Mammary epithelial cell (primary cell): Measurements from ENCODE around the gene GNAT2.

ENCODE experiments used
- CTCF ChIP-seq, 2 donors: IDR thresholded peaks in 1 of 2; conservative IDR thresholded peaks in 1 of 2; 2 replicates each; pipeline ENCODE4 v1.5.1; 2011 to 2012; ENCODE audit warnings: inconsistent platforms in 2 of 2, low read length in 2 of 2, mild to moderate bottlenecking in 2 of 2, control low read depth in 1 of 2, low read depth in 1 of 2; ENCODE audit not compliant: insufficient read depth in 1 of 2; ENCODE audit errors: extremely low read depth in 1 of 2
- EZH2 ChIP-seq: IDR thresholded peaks from 2 replicates; pipeline ENCODE4 v1.6.1; 2012; ENCODE audit warnings: low read length, inconsistent platforms, borderline replicate concordance

GRCh38 chr1:109650609-109651008 lies 31.2 kb upstream of the GNAT2 start:
- TF ChIP-seq CTCF (conservative IDR thresholded peaks at IDR 0.05 in 1 of 2, IDR thresholded peaks at IDR 0.05 in 1 of 2; ENCODE audit: extremely low read depth in 1 of 2, insufficient read depth in 1 of 2, low read depth in 1 of 2, low read length in 2 of 2) (no peak), EZH2 (no peak)
